SK-MEL-5 (cell line): ENCODE results near the gene S100A1. TPM values are rescaled to one million over a fixed set of nuclear protein-coding genes. Genes with fewer than 3 reads are reported as not detected.
"Not testable (repeated sequence)": the region's sequence is repeated elsewhere in the genome, so short reads cannot be mapped to it uniquely, and the experiment has no call there.

Source experiments
- DNase-seq: peaks from one replicate; pipeline ENCODE4 v3.0.0-alpha.2; 2016; ENCODE audit warnings: low read depth, low spot score
- in situ Hi-C: cut with HindIII; loops from 2 replicates; pipeline ENCODE4 v1.10.0; 2016; ENCODE audit warnings: low sequenced_read_pairs, high pct_unique_total_duplicates, low pct_unique_long_range_greater_than_20kb
- total RNA-seq: library from RNA; depleted of rRNA; stranded (reverse); fragments of >200 nt; shearing (Covaris generic); gene quantifications from 2 replicates; pipeline ENCODE4 v1.2.3, GENCODE V29; 2014; rRNA removed

S100A1 gene
- total RNA-seq, 1 experiment from 2014 or later: 586 TPM

DNA sequence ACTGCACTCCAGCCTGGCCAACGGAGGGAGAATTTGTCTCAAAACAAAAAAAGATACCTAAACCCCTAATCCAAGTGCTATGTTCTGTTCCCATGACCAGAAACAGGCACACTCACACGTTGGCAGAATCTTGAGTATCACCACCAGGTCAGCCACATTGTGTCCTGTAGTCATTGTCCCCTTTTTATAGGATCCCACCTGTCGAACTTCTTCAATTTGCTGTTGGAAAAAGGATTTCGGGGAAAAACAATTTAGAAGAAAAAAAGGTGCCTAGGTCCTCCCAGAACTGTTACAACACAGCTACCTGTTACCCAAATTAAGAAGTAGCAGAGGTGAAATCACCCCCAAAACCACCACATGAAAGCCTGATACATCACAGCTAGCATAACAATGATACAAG, 39.2 kb downstream of the S100A1 start:
- in situ Hi-C loops: no loop called here
- DNase-seq: no peak

DNA sequence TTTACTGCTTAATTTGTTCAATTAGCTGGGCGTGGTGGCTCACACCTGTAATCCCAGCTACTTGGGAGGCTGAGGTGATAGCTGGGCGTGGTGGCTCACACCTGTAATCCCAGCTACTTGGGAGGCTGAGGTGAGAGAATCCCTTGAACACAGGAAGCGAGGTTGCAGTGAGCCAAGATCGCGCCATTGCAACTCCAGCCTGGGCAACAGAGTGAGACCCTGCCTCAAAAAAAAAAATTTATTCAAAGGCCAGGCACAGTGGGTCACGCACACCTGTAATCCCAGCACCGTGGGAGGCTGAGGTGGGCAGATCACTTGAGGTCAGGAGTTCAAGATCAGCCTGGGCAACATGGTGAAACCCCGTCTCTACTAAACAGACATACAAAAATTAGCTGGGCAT, 40.4 kb downstream of the S100A1 start:
- in situ Hi-C loops, DNase-seq: not testable (repeated sequence)

DNA sequence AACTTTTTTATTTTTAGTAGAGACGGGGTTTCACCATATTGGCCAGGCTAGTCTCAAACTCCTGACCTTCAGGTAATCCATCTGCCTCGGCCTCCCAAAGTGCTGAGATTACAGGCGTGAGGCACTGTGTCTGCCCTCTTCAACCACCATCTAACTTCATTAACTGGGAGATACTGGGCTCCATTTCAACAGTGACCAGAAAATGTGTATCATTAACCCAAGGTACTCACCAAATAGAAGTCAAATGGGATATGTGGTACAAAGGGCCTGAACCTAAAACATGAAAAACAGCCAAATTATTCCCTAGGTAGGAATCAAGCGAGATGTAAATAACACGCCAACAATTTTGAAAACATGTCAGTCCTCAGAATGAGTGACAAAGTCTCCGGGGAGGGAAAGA, 41.4 kb downstream of the S100A1 start:
- in situ Hi-C loops: no loop called here
- DNase-seq: no peak

DNA sequence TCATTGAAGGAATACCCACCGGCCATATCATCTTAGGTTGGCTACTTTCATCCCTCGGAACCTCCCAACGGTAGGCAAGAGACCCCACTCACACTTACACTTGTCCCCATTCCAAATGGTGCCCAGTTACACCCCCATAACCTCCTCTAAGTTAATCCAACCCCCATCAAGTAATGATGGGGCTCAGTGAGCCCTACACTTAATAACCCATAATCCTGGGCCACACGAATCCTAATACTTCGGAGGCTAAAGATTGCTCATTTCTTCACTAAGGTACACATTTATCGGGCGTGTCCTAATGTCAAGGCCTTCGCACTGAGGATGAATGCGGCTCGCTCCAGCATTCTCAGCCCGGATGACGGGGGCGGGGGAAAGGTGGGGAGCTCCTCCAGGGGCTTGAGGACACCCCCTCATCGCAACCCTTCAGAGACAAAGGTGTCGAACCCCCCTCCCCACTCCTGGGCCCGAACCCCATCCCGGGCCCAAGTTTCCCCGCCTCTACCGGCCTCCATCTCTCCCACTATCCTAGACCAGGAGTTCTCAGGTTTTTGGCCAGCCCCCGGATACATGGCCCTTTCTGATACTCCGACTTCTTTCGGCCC, 42.1 kb downstream of the S100A1 start:
- in situ Hi-C loops: no loop called here

DNA sequence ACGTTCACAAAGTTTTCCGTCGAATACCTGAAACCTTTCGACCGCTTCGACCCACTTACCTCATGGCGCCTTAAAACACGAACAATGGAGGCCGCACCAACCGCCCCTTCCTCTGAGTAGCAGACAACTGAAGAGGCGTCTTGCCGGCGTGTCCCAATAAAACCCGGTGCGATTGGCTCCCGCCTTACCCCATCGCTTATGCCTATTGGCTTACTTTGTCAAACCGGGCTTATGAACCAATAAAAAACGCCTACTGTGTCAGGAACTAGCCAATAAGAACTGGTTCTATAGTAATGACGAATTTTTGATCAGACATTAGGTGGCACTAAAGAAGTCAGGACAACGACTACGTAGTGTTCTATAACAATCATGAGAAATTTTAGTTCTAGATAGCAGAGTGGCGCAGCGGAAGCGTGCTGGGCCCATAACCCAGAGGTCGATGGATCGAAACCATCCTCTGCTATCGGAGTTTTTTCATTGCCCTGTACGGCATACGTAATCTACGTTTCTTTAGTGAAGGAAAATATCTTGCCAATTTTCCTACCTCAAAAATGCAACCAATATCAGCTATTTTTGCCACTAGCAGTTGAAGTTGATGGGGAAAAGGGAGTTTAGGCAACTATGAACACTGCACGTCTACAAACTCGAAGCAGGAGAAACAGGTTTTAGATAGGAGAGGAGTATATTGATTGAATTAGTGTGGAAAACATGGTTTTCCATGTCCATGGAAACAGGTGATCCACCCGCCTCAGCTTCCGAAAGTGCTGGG, 42.8 kb downstream of the S100A1 start, which contains the start of gene ILF2:
ILF2 (minus strand) TSS at position 135 of the 769 bp plus-strand sequence; CDS start at position 64, 71 bp downstream.
- in situ Hi-C loops: no loop called here
- peak; percentile 100 for DNase-seq

More for the DNA sequence above, 42.1 kb downstream of the S100A1 start:
- no peak for DNase-seq

DNA sequence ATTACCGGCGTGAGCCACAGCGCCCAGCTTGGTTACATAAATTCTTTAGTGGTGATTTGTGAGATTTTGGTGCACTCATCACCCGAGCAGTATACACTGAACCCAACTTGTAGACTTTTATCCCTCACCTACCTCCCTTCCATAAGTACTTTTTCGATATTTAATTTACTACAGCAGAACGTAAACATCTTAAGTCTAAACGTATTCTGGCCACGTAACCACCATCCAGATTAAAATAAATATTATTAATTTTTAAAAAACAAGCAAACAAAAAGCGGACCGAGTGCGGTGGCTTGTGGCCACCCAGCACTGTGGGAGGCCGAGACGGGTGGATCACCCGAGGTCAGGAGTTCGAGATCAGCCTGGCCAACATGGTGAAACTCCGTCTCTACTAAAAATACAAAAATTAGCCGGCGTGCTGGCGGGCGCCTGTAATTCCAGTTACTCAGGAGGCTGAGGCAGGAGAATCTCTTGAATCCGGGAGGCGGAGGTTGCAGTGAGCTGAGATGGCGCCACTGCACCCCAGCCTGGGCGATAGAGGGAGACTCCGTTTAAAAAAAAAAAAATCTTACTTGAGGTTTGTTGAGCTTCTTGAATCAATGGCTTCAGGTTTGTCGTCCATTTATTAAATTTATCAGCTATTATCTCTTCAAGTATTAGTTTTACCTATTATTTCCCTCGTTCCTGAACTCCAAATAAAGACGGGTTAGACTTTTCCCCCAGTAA, 43.6 kb downstream of the S100A1 start:
- DNase-seq, in situ Hi-C loops: not testable (repeated sequence)

DNA sequence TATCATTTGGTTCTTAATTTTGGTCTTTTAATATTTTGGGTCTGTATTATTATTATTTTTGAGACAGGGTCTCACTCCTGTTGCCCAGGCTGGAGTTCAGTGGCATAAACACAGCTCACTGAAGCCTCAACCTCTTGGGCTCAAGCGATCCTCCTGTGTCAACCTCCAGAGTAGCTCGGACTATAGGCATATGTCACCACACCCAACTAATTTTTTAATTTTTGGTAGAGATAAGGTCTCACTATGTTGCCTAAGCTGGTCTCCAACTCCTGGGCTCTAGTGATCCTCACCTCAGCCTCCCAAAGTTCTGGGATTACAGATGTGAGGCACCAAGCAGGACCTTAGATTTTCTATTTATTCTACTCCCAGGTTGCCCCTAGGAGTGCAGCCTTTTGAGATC, 45.3 kb downstream of the S100A1 start:
- no peak for DNase-seq
- in situ Hi-C loops: no loop called here

DNA sequence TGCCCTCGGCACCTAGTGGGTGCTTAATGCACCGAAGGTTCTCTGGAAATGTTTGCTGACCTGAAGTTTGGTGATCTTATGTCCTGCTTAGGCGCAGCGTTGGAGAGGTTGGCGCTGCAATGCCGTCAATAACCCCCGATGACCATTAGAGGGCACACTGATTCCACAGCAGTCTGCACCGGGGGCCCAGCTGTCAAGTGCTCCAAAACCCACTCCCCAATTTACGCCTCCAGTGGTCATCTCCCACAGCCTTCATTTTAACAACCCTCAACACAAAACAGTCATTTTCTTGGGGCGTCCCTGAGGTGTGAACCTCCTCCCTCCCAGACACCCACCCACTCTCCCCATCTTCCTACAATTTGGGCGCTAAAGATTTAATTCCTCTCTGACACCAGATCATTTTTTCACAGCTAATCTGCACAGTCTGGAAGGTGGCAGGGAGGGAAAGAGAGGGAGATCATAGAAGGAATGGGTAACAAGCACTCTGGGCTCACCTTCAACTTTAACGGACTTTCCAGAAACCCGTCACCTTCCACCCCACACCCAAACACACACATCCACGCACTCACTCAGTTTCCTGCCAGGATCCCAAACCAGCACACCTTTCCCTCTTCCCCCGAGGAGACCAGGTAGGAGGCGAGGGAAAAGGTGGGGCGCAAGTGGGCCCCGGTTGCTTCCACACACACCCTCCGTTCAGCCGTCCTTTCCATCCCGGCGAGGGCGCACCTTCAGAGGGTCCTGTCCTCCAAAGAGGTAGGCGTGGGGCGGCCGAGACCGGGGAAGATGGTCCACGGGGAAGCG, 49.7 kb downstream of the S100A1 start:
- DNase-seq: peak; percentile 74
- in situ Hi-C loops: no loop called here

DNA sequence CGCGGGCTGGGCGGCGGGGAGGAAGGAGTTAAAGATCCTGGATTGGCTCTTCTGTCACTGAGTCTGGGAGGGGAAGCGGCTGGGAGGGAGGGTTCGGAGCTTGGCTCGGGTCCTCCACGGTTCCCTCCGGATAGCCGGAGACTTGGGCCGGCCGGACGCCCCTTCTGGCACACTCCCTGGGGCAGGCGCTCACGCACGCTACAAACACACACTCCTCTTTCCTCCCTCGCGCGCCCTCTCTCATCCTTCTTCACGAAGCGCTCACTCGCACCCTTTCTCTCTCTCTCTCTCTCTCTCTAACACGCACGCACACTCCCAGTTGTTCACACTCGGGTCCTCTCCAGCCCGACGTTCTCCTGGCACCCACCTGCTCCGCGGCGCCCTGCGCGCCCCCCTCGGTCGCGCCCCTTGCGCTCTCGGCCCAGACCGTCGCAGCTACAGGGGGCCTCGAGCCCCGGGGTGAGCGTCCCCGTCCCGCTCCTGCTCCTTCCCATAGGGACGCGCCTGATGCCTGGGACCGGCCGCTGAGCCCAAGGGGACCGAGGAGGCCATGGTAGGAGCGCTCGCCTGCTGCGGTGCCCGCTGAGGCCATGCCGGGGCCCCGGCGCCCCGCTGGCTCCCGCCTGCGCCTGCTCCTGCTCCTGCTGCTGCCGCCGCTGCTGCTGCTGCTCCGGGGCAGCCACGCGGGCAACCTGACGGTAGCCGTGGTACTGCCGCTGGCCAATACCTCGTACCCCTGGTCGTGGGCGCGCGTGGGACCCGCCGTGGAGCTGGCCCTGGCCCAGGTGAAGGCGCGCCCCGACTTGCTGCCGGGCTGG, 50.5 kb downstream of the S100A1 start, which contains the start of gene NPR1:
NPR1 (plus strand) TSS at position 170 of the 818 bp plus-strand sequence; CDS start at position 591, 421 bp downstream.
- in situ Hi-C loops: no loop called here
- DNase-seq: no peak

DNA sequence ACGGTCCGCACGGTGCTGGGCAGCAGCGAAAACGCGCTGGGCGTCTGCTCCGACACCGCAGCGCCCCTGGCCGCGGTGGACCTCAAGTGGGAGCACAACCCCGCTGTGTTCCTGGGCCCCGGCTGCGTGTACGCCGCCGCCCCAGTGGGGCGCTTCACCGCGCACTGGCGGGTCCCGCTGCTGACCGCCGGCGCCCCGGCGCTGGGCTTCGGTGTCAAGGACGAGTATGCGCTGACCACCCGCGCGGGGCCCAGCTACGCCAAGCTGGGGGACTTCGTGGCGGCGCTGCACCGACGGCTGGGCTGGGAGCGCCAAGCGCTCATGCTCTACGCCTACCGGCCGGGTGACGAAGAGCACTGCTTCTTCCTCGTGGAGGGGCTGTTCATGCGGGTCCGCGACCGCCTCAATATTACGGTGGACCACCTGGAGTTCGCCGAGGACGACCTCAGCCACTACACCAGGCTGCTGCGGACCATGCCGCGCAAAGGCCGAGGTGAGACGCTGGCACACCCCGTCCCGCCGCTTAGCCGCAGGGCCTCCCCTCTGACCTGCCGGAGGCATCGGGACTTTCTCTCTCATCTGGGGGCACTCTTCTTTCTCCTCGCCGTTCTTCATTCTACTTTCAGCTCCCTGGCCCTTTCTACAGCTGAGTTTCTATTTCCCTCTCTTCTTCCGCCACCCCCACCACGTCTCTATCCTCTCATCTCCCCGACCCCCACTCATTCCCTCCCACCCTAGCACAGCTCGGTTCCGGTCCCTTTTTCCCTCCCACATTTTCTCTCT, 51.3 kb downstream of the S100A1 start:
- in situ Hi-C loops: no loop called here
- no peak for DNase-seq

DNA sequence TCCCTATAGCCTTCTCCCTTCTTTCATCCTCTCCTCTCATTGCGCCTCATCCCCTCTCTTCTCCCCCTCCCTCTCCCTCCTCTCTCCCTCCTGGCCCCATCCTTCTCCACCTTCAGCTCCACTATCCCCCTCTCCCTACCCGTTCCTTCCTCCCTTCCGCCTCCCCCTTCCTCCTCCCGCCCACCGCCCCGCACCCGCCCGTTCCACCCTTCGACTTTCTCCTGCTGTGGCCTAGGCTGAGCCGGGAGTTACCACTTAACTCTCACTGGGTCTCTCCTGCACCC, 51.8 kb downstream of the S100A1 start:
- in situ Hi-C loops: no loop called here
- no peak for DNase-seq

Other genes with a start within 250 kb of the S100A1 start
- not detected in 2 replicates for gene S100A8, start 237.4 kb upstream of the S100A1 start, total RNA-seq
- gene S100A7A, start 211.9 kb upstream of the S100A1 start, total RNA-seq: not detected in 2 replicates
- not detected in 2 replicates for gene S100A7, start 167.8 kb upstream of the S100A1 start, total RNA-seq
- gene S100A6, start 92.4 kb upstream of the S100A1 start, total RNA-seq: 185 and 198 TPM in 2 replicates
- gene S100A5, start 87.5 kb upstream of the S100A1 start, total RNA-seq: not detected in 2 replicates
- 0.51 TPM in 1 of 2 replicates, not detected in the other for gene S100A4, start 82.6 kb upstream of the S100A1 start, total RNA-seq
- 0.63 TPM in 1 of 2 replicates, not detected in the other for gene S100A3, start 79.2 kb upstream of the S100A1 start, total RNA-seq
- gene S100A2, start 62.6 kb upstream of the S100A1 start, total RNA-seq: 0.24 and 2.2 TPM in 2 replicates
- 36.5 and 37.8 TPM in 2 replicates for gene S100A16, start 15.3 kb upstream of the S100A1 start, total RNA-seq
- not detected in 2 replicates for gene S100A14, start 12.1 kb upstream of the S100A1 start, total RNA-seq
- 247 and 266 TPM in 2 replicates for gene S100A13, start 929 bp upstream of the S100A1 start, total RNA-seq
- gene CHTOP, start 5.6 kb downstream of the S100A1 start, total RNA-seq: 59.3 and 62.0 TPM in 2 replicates
- 91.1 and 101 TPM in 2 replicates for gene SNAPIN, start 30.3 kb downstream of the S100A1 start, total RNA-seq
- gene ILF2, start 42.6 kb downstream of the S100A1 start, total RNA-seq: 415 and 443 TPM in 2 replicates
- gene NPR1, start 50.3 kb downstream of the S100A1 start, total RNA-seq: not detected in 2 replicates
- gene INTS3, start 99.6 kb downstream of the S100A1 start, total RNA-seq: 63.2 and 77.5 TPM in 2 replicates
- gene SLC27A3, start 147.0 kb downstream of the S100A1 start, total RNA-seq: 174 and 184 TPM in 2 replicates